ENCODE results near the gene USP49. TPM values are rescaled to one million over a fixed set of nuclear protein-coding genes. Genes with fewer than 3 reads are reported as not detected.

The USP49 gene
- total RNA-seq, 1 experiment from 2014 or later = 10.5 TPM

DNA sequence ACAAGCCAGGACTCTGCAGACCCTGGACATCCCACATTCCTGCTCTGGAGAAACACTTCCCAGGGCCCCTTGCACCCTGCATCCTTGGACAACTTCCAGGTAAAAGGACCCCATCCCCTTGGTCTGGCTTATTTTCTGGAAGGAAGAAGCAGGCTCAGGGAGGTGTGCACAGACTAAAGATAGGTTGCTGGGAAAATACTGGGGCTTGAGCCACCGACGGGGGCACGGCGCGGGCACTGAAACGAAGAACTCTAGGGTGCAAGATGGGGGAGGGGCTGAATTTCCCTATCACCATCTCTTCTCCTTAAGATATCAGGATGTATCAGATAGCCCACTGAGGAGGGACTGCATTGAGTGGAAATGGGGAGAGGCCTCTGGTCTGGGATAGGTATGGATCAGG, 116.3 kb downstream of the USP49 start:
- Histone ChIP-seq H3K27me3 (replicated peaks; ENCODE audit: insufficient read depth, low read depth, low read length, poor library complexity) (no peaks in the 10 kb centered on the region), H3K27ac (ENCODE audit: low read depth, low read length, poor library complexity, severe bottlenecking) (no peak overlapping the region), H3K4me1 (ENCODE audit: insufficient read depth, low read length, poor library complexity, severe bottlenecking) (peaks cover 17% of the 10 kb centered on the region), H3K4me3 (ENCODE audit: low read depth, low read length, poor library complexity, severe bottlenecking) (peak overlapping the region; percentile 81), H3K36me3 (ENCODE audit: insufficient read depth, low read length, poor library complexity, severe bottlenecking) (peaks cover 14% of the 10 kb centered on the region), H3K9me3 (ENCODE audit: low read depth, low read length, poor library complexity, severe bottlenecking) (no peaks in the 10 kb centered on the region)
- ChIA-PET POLR2A (ENCODE audit: low non-redundant PET) (no interaction called here), CTCF (interaction anchor here (0.7 kb wide), 1 partner anchor 44 kb away, joined by 3 read pairs; no protein-coding TSS in a partner anchor)
- DNase-seq (ENCODE audit: low spot score) = no peak
- TF ChIP-seq, protein P1, sequence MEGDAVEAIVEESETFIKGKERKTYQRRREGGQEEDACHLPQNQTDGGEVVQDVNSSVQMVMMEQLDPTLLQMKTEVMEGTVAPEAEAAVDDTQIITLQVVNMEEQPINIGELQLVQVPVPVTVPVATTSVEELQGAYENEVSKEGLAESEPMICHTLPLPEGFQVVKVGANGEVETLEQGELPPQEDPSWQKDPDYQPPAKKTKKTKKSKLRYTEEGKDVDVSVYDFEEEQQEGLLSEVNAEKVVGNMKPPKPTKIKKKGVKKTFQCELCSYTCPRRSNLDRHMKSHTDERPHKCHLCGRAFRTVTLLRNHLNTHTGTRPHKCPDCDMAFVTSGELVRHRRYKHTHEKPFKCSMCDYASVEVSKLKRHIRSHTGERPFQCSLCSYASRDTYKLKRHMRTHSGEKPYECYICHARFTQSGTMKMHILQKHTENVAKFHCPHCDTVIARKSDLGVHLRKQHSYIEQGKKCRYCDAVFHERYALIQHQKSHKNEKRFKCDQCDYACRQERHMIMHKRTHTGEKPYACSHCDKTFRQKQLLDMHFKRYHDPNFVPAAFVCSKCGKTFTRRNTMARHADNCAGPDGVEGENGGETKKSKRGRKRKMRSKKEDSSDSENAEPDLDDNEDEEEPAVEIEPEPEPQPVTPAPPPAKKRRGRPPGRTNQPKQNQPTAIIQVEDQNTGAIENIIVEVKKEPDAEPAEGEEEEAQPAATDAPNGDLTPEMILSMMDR (conservative IDR thresholded peaks at IDR 0.05; ENCODE audit: low read depth, low read length) = no peak
- no peak for TF ChIP-seq EZH2 (IDR thresholded peaks at IDR 0.05; ENCODE audit: borderline replicate concordance, low read depth, low read length, poor library complexity, severe bottlenecking)
- intact Hi-C loops (cut with micrococcal nuclease; ENCODE audit: unreplicated experiment) = loop anchor here (10.0 kb wide), 2 partner anchors 74 to 174 kb away; no protein-coding TSS in a partner anchor
- BruUV-seq (replicated peaks) = no TSS peak

DNA sequence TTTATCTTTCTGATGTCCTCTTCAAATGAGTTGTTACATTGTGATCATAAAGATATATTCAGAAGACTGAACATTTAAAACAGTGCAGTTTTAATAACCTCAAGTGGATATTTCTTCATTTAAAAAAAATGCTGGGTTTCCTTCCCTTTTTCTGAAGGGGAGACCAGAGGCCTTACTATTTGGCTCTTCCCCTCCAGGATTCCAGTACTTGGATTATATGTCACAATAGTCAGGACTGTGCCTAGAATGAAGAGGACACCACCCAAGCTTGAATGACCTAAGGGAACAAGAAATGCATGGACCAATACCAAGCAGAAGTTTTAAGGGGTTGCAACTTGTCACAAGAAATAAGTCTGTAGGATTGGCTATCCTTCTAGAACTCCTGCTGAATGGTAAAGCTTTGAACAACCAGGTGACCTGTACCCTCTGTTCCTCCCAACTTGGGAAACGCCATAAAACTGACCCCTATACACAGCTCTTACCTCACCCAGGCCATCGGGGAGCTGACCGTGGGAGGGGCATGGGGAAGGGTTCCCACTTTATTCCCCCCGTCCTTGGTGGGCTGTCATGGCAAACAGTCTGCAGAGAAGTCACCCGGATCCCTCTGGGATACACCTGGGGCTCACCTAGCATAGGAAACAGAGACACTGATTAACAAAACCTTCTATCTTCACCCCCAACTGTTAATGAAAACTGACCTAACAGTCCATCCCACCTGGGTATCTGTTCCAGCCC, 117.5 kb downstream of the USP49 start:
- Histone ChIP-seq H3K4me3 (ENCODE audit: low read depth, low read length, poor library complexity, severe bottlenecking) (no peak overlapping the region), H3K27ac (ENCODE audit: low read depth, low read length, poor library complexity, severe bottlenecking) (no peak overlapping the region), H3K9me3 (ENCODE audit: low read depth, low read length, poor library complexity, severe bottlenecking) (no peaks in the 10 kb centered on the region), H3K27me3 (replicated peaks; ENCODE audit: insufficient read depth, low read depth, low read length, poor library complexity) (no peaks in the 10 kb centered on the region), H3K4me1 (ENCODE audit: insufficient read depth, low read length, poor library complexity, severe bottlenecking) (peaks cover 17% of the 10 kb centered on the region), H3K36me3 (ENCODE audit: insufficient read depth, low read length, poor library complexity, severe bottlenecking) (peaks cover 14% of the 10 kb centered on the region)
- BruUV-seq (replicated peaks) = no TSS peak
- ChIA-PET CTCF (no interaction called here), POLR2A (ENCODE audit: low non-redundant PET) (no interaction called here)
- DNase-seq (ENCODE audit: low spot score) = no peak
- TF ChIP-seq, protein P1 (conservative IDR thresholded peaks at IDR 0.05; ENCODE audit: low read depth, low read length) = no peak
- no peak for TF ChIP-seq EZH2 (IDR thresholded peaks at IDR 0.05; ENCODE audit: borderline replicate concordance, low read depth, low read length, poor library complexity, severe bottlenecking)
- intact Hi-C loops (cut with micrococcal nuclease; ENCODE audit: unreplicated experiment) = loop anchor here (10.0 kb wide), 2 partner anchors 73 to 173 kb away; no protein-coding TSS in a partner anchor

DNA sequence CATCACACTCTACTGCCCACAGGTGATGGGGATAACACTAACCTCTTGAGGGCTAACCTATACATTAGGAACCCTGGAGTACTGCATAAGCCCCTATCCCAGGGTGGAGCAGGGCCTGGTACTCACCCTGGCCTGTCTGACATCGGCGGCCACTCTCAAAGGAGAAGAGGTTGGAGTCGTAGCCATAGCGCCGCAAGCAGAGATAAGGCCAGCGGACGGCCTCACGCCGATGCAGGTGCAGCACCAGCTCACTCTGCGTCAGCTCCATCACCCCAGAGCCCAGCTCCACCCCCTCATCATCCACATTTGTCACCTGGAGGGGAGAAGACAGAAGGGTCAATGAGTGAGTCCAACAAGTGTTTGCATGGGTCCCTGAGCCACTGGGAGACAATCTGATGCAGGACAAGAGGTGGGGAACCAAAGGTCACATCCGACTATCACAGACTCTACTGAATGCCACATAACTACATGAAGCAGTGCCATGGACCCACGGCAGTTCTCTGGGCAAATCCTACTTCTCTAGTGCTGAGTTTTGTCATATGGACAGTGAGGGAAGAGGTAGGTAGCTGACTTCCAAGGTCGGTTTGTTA, 119.8 kb downstream of the USP49 start:
- Histone ChIP-seq H3K4me3 (ENCODE audit: low read depth, low read length, poor library complexity, severe bottlenecking) (no peak overlapping the region), H3K27ac (ENCODE audit: low read depth, low read length, poor library complexity, severe bottlenecking) (no peak overlapping the region), H3K27me3 (replicated peaks; ENCODE audit: insufficient read depth, low read depth, low read length, poor library complexity) (no peaks in the 10 kb centered on the region), H3K9me3 (ENCODE audit: low read depth, low read length, poor library complexity, severe bottlenecking) (no peaks in the 10 kb centered on the region), H3K36me3 (ENCODE audit: insufficient read depth, low read length, poor library complexity, severe bottlenecking) (peaks cover 14% of the 10 kb centered on the region), H3K4me1 (ENCODE audit: insufficient read depth, low read length, poor library complexity, severe bottlenecking) (peaks cover 10% of the 10 kb centered on the region)
- intact Hi-C loops (cut with micrococcal nuclease; ENCODE audit: unreplicated experiment) = loop anchor here (10.0 kb wide), 2 partner anchors 71 to 171 kb away; no protein-coding TSS in a partner anchor
- TF ChIP-seq EZH2 (IDR thresholded peaks at IDR 0.05; ENCODE audit: borderline replicate concordance, low read depth, low read length, poor library complexity, severe bottlenecking) = no peak
- TF ChIP-seq, protein P1 (conservative IDR thresholded peaks at IDR 0.05; ENCODE audit: low read depth, low read length) = no peak
- BruUV-seq (replicated peaks) = no TSS peak
- POLR2A ChIA-PET (ENCODE audit: low non-redundant PET) = no interaction called here
- CTCF ChIA-PET = interaction anchor here (0.6 kb wide), 1 partner anchor 26 kb away, joined by 6 read pairs; no protein-coding TSS in a partner anchor
- no peak for DNase-seq (ENCODE audit: low spot score)

Measured in A673 (cell line).